ENCODE results near the gene GALNT15. TPM values are rescaled to one million over a fixed set of nuclear protein-coding genes. Genes with fewer than 3 reads are reported as not detected.

GALNT15 gene
- total and polyA plus RNA-seq, 2 of the 4 experiments (the other 2 are of a cell fraction) = 12.8 to 19.7 TPM

DNA sequence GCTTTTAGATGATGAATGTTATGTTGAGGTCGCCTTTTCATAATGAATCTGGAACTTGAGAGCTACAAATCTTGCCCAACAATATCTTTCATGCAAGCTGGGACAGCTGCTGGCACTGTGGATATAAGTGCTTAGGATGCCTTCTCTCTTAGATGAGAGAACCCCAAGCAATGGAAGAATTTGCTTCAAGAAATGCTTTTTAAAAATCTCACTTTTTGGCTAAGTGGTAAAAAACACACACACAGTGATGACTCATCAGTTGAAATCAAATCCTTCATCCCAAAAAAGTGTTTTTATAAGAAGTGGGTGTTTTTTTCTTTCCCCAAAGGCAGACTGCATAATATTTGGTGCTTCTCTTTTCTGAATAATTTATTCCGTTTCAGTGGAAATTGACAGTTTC is 38.4 kb upstream of the GALNT15 start:
- TF ChIP-seq CEBPB (IDR thresholded peaks at IDR 0.05; ENCODE audit: low read depth, low read length) = no peak
- peak; percentile 96 for TF ChIP-seq FOS (IDR thresholded peaks at IDR 0.05; ENCODE audit: low read depth, low read length)
- TF ChIP-seq RCOR1 (IDR thresholded peaks at IDR 0.05; ENCODE audit: insufficient replicate concordance, low read length) = no peak
- TF ChIP-seq POLR2A (IDR thresholded peaks at IDR 0.05; ENCODE audit: low read depth, low read length) = no peak
- TF ChIP-seq RAD21 (IDR thresholded peaks at IDR 0.05; ENCODE audit: low read length) = no peak
- no peak for TF ChIP-seq RFX5 (IDR thresholded peaks at IDR 0.05; ENCODE audit: low read depth, low read length)
- no peak for TF ChIP-seq CHD1 (IDR thresholded peaks at IDR 0.05; ENCODE audit: low read depth, low read length)
- TF ChIP-seq, protein P1, sequence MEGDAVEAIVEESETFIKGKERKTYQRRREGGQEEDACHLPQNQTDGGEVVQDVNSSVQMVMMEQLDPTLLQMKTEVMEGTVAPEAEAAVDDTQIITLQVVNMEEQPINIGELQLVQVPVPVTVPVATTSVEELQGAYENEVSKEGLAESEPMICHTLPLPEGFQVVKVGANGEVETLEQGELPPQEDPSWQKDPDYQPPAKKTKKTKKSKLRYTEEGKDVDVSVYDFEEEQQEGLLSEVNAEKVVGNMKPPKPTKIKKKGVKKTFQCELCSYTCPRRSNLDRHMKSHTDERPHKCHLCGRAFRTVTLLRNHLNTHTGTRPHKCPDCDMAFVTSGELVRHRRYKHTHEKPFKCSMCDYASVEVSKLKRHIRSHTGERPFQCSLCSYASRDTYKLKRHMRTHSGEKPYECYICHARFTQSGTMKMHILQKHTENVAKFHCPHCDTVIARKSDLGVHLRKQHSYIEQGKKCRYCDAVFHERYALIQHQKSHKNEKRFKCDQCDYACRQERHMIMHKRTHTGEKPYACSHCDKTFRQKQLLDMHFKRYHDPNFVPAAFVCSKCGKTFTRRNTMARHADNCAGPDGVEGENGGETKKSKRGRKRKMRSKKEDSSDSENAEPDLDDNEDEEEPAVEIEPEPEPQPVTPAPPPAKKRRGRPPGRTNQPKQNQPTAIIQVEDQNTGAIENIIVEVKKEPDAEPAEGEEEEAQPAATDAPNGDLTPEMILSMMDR (conservative IDR thresholded peaks at IDR 0.05; ENCODE audit: low read depth, low read length) = no peak
- no peak for TF ChIP-seq MAZ (IDR thresholded peaks at IDR 0.05; ENCODE audit: borderline replicate concordance, low read depth, low read length)
- peak; percentile 44; the same call in 1 of the 2 replicates for TF ChIP-seq BHLHE40 (IDR thresholded peaks at IDR 0.05; ENCODE audit: low read depth, low read length)
- peak; percentile 31; the same call in 1 of the 2 replicates for TF ChIP-seq MAFK (IDR thresholded peaks at IDR 0.05; ENCODE audit: low read depth, low read length)
- no peak for TF ChIP-seq MXI1 (IDR thresholded peaks at IDR 0.05; ENCODE audit: borderline replicate concordance, low read depth, low read length)
- no peak for TF ChIP-seq ELK1 (IDR thresholded peaks at IDR 0.05; ENCODE audit: borderline replicate concordance, low read depth, low read length)
- TF ChIP-seq USF2 (IDR thresholded peaks at IDR 0.05; ENCODE audit: low read depth, low read length) = no peak
- TF ChIP-seq NFE2L2 (IDR thresholded peaks at IDR 0.05; ENCODE audit: low read depth, low read length) = no peak
- TF ChIP-seq SMC3 (IDR thresholded peaks at IDR 0.05; ENCODE audit: low read depth, low read length) = no peak

More for the DNA sequence above, 38.4 kb upstream of the GALNT15 start:
- no peak overlapping the region for H3K56ac ChIP-seq (ENCODE audit: extremely low read depth, insufficient read depth, low read length)
- CTCF ChIA-PET = no interaction called here
- H4K20me1 ChIP-seq (ENCODE audit: insufficient read depth, low read length) = no peaks in the 10 kb centered on the region
- peak overlapping the region; percentile 78 for H2BK5ac ChIP-seq (ENCODE audit: low read depth, low read length, poor library complexity, severe bottlenecking)
- H4K5ac ChIP-seq (ENCODE audit: low read depth, low read length) = peak overlapping the region; percentile 97
- H3K14ac ChIP-seq (replicated peaks; ENCODE audit: low read depth, low read length) = 0 out of 2 replicates have a peak overlapping the region, but pooled peaks have one; percentile 23
- H2AFZ ChIP-seq (replicated peaks; ENCODE audit: low read length, poor library complexity) = no peak overlapping the region
- H4K91ac ChIP-seq (ENCODE audit: insufficient read depth, low read depth, low read length) = peak overlapping the region; percentile 35
- DNase-seq = peak; percentile 77
- dilution Hi-C loops (cut with HindIII; ENCODE audit: low sequenced_read_pairs, unreplicated experiment) = no loop called here
- POLR2A ChIA-PET (ENCODE audit: unreplicated experiment) = interaction anchor here (0.6 to 1.6 kb wide), 2 partner anchors 38 to 68 kb away, joined by 3 read pairs; partner anchors contain the start of gene GALNT15
- no peaks in the 10 kb centered on the region for H3K79me1 ChIP-seq (ENCODE audit: low read depth in 1 of 2, low read length in 2 of 2)
- H2AK5ac ChIP-seq (ENCODE audit: low read depth, low read length) = no peak overlapping the region
- H3K18ac ChIP-seq (ENCODE audit: low read depth, low read length) = peak overlapping the region; percentile 97
- intact Hi-C loops (cut with micrococcal nuclease) = loop anchor here (5.0 kb wide), 1 partner anchor 34 kb away; no protein-coding TSS in a partner anchor
- H3K4me3 ChIP-seq (ENCODE audit: insufficient read depth, low read depth, low read length) = no peak overlapping the region
- H3K9me1 ChIP-seq (ENCODE audit: insufficient read depth, low read length) = peaks cover 8% of the 10 kb centered on the region; the same call in 1 of the 2 replicates
- peak overlapping the region; percentile 55 for H3K9ac ChIP-seq (ENCODE audit: low read depth, low read length)
- ATAC-seq (ENCODE audit: low read depth) = peak; percentile 41
- peak overlapping the region; percentile 98; the same call in 1 of the 2 replicates for H3K27ac ChIP-seq (ENCODE audit: insufficient read depth, low read length)
- H2AK9ac ChIP-seq (replicated peaks; ENCODE audit: low read depth, low read length, poor library complexity) = no peak overlapping the region
- H3K27me3 ChIP-seq (ENCODE audit: control insufficient read depth, insufficient read depth, low read length) = no peaks in the 10 kb centered on the region
- no TSS peak for BruUV-seq (replicated peaks)
- peak overlapping the region; percentile 82 for H2BK20ac ChIP-seq (ENCODE audit: low read depth, low read length)
- peak overlapping the region; percentile 62 for H3K4me2 ChIP-seq (ENCODE audit: low read depth, low read length)
- peak overlapping the region; percentile 9; the same call in 1 of the 3 replicates for H2BK15ac ChIP-seq (ENCODE audit: low read depth, low read length)
- no peak overlapping the region for H3K23ac ChIP-seq (ENCODE audit: low read depth, low read length)
- in situ Hi-C loops (cut with MboI; ENCODE audit: low sequenced_read_pairs) = no loop called here
- peak overlapping the region; percentile 62 for H2BK120ac ChIP-seq (ENCODE audit: low read depth, low read length)
- H3K4ac ChIP-seq (ENCODE audit: low read depth, low read length) = peak overlapping the region; percentile 74; the same call in 1 of the 2 replicates
- H3K4me1 ChIP-seq (ENCODE audit: control insufficient read depth, insufficient read depth, low read length) = peaks cover 23% of the 10 kb centered on the region
- H4K8ac ChIP-seq (ENCODE audit: low read depth in 2 of 2, low read length in 2 of 2) = peak overlapping the region; percentile 44 to 51; a peak in 3 of 4 replicates
- H3K36me3 ChIP-seq (ENCODE audit: control insufficient read depth, insufficient read depth, low read length) = no peaks in the 10 kb centered on the region
- WGBS, 2 experiments (ENCODE audit: extremely low coverage in 2 of 2, insufficient read length in 1 of 2) = no CpG with 5 or more reads among the region's 2 CpGs
- H3K9me3 ChIP-seq (ENCODE audit: control insufficient read depth, insufficient read depth, low read length) = peaks cover 8% of the 10 kb centered on the region
